Activated CD8-positive, alpha-beta T cell treated with anti-CD3 and anti-CD28 coated beads, Interleukin-2, amount 10 ng/mL, durations not matched to agents 7 days and 5 days (primary cell): ENCODE data around the gene AP2A1. TPM values are rescaled to one million over a fixed set of nuclear protein-coding genes. Genes with fewer than 3 reads are reported as not detected.

Experiments used
- ATAC-seq: fragments of 150-1000 bp; cut with Tn5 transposase; one replicate; pipeline ENCODE4 v1.10.0; 2021; ENCODE audit warnings: moderate library complexity
- CTCF ChIA-PET: fragments of 350-600 bp; sonication (Branson Sonifier 250); formaldehyde crosslinking; loops from one replicate; lab custom pipeline; 2021; ENCODE audit warnings: antibody characterized with exemption; lab: Charles Lee
- POLR2A ChIA-PET: fragments of 350-600 bp; sonication (Branson Sonifier 250); formaldehyde crosslinking; loops from one replicate; lab custom pipeline; 2021; ENCODE audit warnings: antibody characterized with exemption; lab: Charles Lee
- DNase-seq: peaks from one replicate; pipeline ENCODE4 v3.0.0-alpha.2; 2020
- H3K27ac Mint-ChIP-seq: one replicate; pipeline ENCODE4 v1.8.0; 2021; ENCODE audit warnings: mild to moderate bottlenecking, mixed read lengths
- H3K27me3 Mint-ChIP-seq: one replicate; pipeline ENCODE4 v1.8.0; 2021; ENCODE audit warnings: low read depth, mixed read lengths
- H3K36me3 Mint-ChIP-seq: one replicate; pipeline ENCODE4 v1.8.0; 2021; ENCODE audit warnings: low read depth, mixed read lengths
- H3K4me1 Mint-ChIP-seq: one replicate; pipeline ENCODE4 v1.8.0; 2021; ENCODE audit warnings: low read depth, mixed read lengths
- H3K4me3 Mint-ChIP-seq: one replicate; pipeline ENCODE4 v1.8.0; 2021; ENCODE audit warnings: mild to moderate bottlenecking, mixed read lengths
- H3K9me3 Mint-ChIP-seq: one replicate; pipeline ENCODE4 v1.8.0; 2022; ENCODE audit warnings: mixed read lengths; ENCODE audit not compliant: insufficient read depth
- total RNA-seq, 2 experiments: library from RNA; stranded (reverse); gene quantifications; one replicate each; pipeline ENCODE4 v1.2.3, GENCODE V29; 2021

Gene AP2A1
- total RNA-seq, 2 experiments from 2014 or later = 88.1 to 96.4 TPM

DNA sequence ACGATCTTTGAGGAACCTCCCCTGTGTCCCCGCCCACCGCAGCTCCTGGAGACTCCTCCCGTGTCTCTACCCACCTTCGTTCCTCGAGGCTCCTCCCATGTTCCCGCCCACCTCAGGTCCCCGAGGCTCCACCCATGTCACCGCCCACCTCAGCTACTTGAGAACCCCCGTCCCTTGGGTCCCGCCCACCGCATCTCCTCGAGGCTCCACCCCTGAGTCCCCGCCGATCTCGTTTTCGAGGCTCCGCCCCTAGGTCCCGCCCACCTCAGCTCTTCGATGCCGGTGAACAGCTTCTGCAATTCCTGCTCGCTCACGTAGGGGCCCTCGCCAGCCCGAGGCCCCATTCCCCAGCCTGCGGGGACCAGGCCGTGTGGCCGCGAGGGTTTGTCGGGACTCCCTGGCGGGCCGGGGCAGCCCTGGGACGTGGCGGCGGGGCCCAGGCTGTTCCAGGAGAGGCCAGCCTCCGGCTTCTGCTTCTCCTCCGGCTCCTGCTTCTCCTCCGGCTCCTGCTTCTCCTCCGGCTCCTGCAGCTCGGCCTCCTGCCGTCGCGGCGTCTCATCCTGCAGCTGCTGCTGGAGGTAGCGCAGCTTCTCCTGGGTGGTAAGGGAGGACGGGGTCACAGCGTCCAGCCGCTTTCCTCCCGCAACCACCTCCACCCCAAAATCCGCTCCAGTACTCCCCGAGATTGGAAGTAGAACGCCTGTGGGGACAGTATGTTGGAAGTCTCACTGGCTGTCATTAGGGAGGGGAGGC, 20.4 kb upstream of the AP2A1 start:
- Mint-ChIP-seq H3K27ac (no peak overlapping the region), H3K9me3 (no peaks in the 10 kb centered on the region), H3K4me1 (peaks cover 2% of the 10 kb centered on the region), H3K27me3 (no peaks in the 10 kb centered on the region), H3K36me3 (no peaks in the 10 kb centered on the region), H3K4me3 (no peak overlapping the region)
- ChIA-PET CTCF (no interaction called here), POLR2A (no interaction called here)
- DNase-seq = peak; percentile 52
- peak; percentile 63 for ATAC-seq

DNA sequence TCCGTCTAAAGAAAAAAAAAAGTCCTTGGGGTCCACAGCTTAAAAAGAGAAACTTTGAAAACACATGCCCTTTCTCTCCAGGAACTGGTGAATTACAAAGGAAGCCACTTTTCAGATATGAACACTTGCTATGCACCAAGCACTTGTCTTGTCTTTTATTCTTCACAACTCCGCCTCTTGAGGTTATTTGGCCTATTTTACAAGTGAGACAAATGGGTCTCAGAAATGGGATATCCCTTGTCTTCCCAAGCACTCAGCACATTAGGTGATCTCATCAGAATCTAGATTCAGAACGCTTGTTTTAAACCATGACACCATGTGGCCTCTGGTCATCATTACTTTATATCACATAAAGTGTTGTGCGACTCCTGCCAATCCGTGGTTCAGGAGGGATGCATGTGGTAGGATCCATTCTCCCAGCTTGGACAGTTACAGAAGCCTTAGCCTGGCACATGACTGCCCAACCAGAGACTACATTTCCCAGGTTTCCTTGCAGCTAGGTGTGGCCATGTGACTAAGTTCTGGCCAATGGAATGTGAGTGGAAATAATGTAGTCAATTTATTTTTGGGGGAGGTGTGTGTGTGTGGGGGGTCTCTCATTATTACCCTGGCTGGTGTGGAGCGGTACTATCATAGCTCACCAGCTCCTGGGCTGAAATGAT, 17.6 kb upstream of the AP2A1 start:
- Mint-ChIP-seq H3K27me3 (no peaks in the 10 kb centered on the region), H3K4me3 (no peak overlapping the region), H3K4me1 (peaks cover 2% of the 10 kb centered on the region), H3K9me3 (no peaks in the 10 kb centered on the region), H3K36me3 (peaks cover 2% of the 10 kb centered on the region), H3K27ac (no peak overlapping the region)
- ChIA-PET POLR2A (no interaction called here), CTCF (no interaction called here)
- ATAC-seq = no peak
- no peak for DNase-seq

DNA sequence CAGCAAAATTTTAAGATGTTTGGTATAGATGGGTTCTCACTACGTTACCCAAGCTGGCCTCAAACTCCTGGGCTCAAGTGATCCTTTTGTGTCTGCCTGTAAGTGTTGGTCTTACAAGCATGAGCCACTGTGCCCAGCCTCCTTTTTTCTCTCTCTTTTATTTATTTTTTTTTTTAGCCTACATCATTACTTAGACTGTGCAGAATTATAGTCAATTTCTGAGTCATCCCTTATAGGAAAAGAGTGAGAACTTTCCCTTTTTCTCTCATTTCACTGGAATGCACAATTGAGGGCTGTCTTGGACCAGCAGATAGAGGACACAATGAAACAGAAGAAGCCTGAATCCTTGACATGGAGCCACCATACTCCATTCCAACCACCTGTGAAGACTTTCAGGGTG, 17.0 kb upstream of the AP2A1 start:
- ChIA-PET CTCF (no interaction called here), POLR2A (no interaction called here)

DNA sequence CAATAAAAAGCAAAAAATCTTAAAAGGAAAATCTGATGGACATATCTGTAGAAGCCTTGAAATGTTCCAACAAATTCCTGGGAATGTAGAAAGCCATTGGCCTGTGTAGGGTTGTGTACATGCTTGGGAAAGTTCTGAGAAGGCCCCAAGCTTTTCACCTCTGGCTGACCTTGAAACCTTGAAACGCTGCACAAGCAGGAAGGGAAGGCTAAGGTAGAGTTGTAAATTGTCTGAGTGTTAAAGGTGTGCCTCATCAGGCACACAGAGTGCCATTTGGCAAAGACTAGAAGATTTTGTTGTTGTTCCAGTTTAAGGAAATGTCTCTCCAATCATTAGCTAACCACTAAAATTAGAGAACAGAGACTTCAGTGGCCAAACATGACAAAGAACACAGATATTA, 14.1 kb upstream of the AP2A1 start:
- ChIA-PET POLR2A (no interaction called here), CTCF (interaction anchor here (1.2 kb wide), 1 partner anchor 33 kb away, joined by 3 read pairs; no protein-coding TSS in a partner anchor)
- ATAC-seq = no peak
- H3K27ac Mint-ChIP-seq = no peak overlapping the region
- H3K9me3 Mint-ChIP-seq = peaks cover 5% of the 10 kb centered on the region
- H3K4me3 Mint-ChIP-seq = no peak overlapping the region
- peaks cover 2% of the 10 kb centered on the region for H3K36me3 Mint-ChIP-seq
- DNase-seq = no peak
- no peaks in the 10 kb centered on the region for H3K27me3 Mint-ChIP-seq
- H3K4me1 Mint-ChIP-seq = no peaks in the 10 kb centered on the region

More for the DNA sequence above, 17.0 kb upstream of the AP2A1 start:
- Mint-ChIP-seq H3K27me3 (no peaks in the 10 kb centered on the region), H3K9me3 (no peaks in the 10 kb centered on the region), H3K36me3 (peaks cover 2% of the 10 kb centered on the region), H3K4me1 (peaks cover 2% of the 10 kb centered on the region), H3K4me3 (no peak overlapping the region), H3K27ac (no peak overlapping the region)
- ATAC-seq = no peak
- no peak for DNase-seq

DNA sequence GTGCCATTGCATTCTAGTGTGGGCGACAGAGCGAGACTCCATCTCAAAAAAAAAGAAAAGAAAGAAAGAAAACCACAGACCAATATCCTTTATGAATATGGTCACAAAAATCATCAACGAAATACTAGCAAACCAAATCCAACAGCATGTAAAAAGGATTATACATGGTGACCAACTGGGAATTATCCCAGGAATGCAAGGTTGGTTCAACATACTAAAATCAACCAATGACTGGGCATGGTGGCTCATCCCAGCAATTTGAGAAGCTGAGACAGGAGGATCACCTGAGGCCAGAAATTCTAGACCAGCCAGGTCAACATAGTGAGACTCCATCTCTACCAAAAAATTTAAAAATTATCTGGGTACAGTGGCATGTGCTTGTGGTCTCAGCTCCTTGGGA, 10.8 kb upstream of the AP2A1 start:
- DNase-seq (no peak), ATAC-seq (no peak)
- Mint-ChIP-seq H3K36me3 (peaks cover 2% of the 10 kb centered on the region), H3K27me3 (peaks cover 3% of the 10 kb centered on the region), H3K4me1 (no peaks in the 10 kb centered on the region), H3K9me3 (peaks cover 5% of the 10 kb centered on the region), H3K27ac (no peak overlapping the region), H3K4me3 (no peak overlapping the region)
- ChIA-PET CTCF (interaction anchor here (1.2 kb wide), 1 partner anchor 38 kb away, joined by 3 read pairs; no protein-coding TSS in a partner anchor), POLR2A (no interaction called here)

DNA sequence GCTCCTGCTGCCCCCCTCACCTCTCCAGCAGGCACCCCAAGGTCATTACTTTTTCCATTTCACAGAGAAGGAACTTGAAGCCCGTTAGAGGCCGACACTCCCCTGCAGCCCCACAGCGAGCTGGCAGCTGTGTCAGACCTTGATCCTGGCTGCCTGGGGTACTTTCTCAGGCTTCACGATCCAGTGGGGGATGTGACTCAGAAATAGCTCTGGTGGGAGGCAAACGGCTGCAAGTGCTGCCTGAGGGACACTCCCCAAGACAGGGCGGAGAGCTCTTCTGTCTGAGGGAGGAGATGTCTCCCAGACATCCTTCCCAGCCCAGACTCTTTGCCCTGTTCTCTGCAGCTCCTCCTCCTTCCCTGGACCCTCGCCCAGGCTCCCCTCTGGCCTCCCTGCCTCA, 8.5 kb upstream of the AP2A1 start:
- Mint-ChIP-seq H3K27me3 (peaks cover 3% of the 10 kb centered on the region), H3K27ac (no peak overlapping the region), H3K36me3 (no peaks in the 10 kb centered on the region), H3K4me3 (no peak overlapping the region), H3K4me1 (no peaks in the 10 kb centered on the region), H3K9me3 (peaks cover 5% of the 10 kb centered on the region)
- CTCF ChIA-PET = no interaction called here
- ATAC-seq (no peak), DNase-seq (no peak)
- POLR2A ChIA-PET = no interaction called here

DNA sequence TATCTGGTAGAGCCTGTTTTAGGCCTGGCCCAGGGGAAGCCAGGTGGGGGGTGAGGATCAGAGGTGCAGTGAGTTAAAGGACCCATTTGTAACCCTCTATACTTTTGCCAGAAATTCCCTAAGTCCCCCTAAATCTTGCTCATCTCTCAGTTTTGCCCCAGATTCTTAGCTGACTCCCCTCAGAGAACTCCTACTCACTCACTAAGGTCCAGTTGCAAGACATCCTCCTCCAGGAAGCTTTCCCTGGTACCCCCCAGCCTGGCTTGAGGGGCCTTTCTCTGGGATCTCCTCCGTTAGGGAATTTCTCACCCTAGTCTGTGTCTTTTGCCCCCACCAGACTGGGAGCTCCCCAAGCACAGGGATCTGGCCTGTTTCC, 5.6 kb upstream of the AP2A1 start:
- peak overlapping the region; percentile 38 for H3K4me3 Mint-ChIP-seq
- no peaks in the 10 kb centered on the region for H3K9me3 Mint-ChIP-seq
- POLR2A ChIA-PET = no interaction called here
- ATAC-seq = no peak
- H3K36me3 Mint-ChIP-seq = no peaks in the 10 kb centered on the region
- H3K27me3 Mint-ChIP-seq = peaks cover 3% of the 10 kb centered on the region
- H3K27ac Mint-ChIP-seq = peak overlapping the region; percentile 74
- CTCF ChIA-PET = interaction anchor here (1.5 kb wide), 1 partner anchor 44 kb away, joined by 3 read pairs; no protein-coding TSS in a partner anchor
- no peak for DNase-seq
- H3K4me1 Mint-ChIP-seq = peaks cover 11% of the 10 kb centered on the region

DNA sequence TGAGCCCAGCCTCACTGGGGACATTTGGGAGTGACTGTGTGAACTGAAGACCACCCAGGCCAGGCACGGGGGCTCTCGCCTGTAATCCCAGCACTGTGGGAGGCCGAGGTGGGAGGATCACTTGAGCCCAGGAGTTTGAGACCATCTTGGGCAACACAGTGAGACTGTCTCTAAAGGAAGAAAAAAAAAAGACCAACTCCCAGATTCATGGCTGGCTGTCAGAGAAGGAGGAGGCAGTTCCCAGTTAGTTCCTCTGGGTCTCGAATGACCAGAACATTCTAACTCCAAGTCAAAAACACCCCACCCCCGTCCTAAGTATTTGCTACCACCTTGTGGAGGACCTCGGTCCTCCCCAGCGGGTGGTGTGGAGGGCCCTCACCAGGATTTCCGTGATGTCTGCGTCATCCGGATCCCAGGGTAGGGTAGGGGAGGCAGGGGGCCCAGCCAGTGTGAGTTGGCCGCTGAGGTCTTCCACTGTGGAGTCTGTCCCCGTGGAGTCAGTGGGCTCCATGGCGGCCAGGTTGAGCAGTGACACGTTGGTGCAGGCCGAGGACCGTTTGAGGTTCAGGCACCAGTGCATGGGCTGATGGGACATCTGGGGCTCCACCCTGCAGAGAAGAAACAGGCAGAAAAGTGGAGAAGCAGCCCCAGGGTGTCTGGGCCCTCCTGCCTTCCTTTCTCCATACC, 5.0 kb upstream of the AP2A1 start:
- ATAC-seq = no peak
- POLR2A ChIA-PET = no interaction called here
- peak; percentile 35 for DNase-seq

DNA sequence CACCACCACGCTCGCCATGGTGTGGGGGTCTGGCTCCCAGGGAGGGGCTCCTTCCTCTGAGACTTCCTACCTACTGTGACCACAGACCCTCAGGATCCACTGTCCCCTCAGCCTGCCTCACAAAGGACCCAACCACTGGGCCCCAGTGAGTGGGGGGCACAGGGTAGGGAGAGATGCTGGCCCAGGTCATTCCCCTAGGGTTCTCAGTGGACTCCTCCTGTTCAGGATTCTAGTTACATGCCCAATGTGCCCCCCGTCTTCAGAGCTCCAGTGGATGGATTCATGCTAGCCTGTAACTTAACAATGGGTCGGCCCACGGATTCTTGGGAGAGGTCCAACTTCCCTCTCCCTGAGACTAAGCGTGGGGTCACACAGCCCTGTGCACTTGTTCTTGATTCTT, 3.6 kb upstream of the AP2A1 start, which contains the start of gene TSKS:
TSS of gene TSKS (minus strand) at position 77 of the 400 bp plus-strand sequence. CDS start at position 18, 59 bp downstream.
- peak within 1 kb of the TSS; percentile 8 for H3K4me3 Mint-ChIP-seq
- no peak for ATAC-seq
- peaks cover 4% of the 10 kb centered on the region for H3K36me3 Mint-ChIP-seq
- DNase-seq = no peak
- H3K27ac Mint-ChIP-seq = peak within 1 kb of the TSS; percentile 74
- POLR2A ChIA-PET = interaction anchor here (0.6 kb wide), 1 partner anchor 131 kb away, joined by 3 read pairs; no protein-coding TSS in a partner anchor
- H3K27me3 Mint-ChIP-seq = peaks cover 3% of the 10 kb centered on the region
- peaks cover 23% of the 10 kb centered on the region for H3K4me1 Mint-ChIP-seq
- H3K9me3 Mint-ChIP-seq = no peaks in the 10 kb centered on the region
- CTCF ChIA-PET = interaction anchor here (0.7 kb wide), 1 partner anchor 46 kb away, joined by 3 read pairs; no protein-coding TSS in a partner anchor

More for the DNA sequence above, 5.0 kb upstream of the AP2A1 start:
- CTCF ChIA-PET = interaction anchor here (1.5 kb wide), 1 partner anchor 44 kb away, joined by 3 read pairs; no protein-coding TSS in a partner anchor
- Mint-ChIP-seq H3K36me3 (no peaks in the 10 kb centered on the region), H3K4me3 (peak overlapping the region; percentile 38), H3K27me3 (peaks cover 3% of the 10 kb centered on the region), H3K4me1 (peaks cover 13% of the 10 kb centered on the region), H3K9me3 (no peaks in the 10 kb centered on the region), H3K27ac (peak overlapping the region; percentile 74)

DNA sequence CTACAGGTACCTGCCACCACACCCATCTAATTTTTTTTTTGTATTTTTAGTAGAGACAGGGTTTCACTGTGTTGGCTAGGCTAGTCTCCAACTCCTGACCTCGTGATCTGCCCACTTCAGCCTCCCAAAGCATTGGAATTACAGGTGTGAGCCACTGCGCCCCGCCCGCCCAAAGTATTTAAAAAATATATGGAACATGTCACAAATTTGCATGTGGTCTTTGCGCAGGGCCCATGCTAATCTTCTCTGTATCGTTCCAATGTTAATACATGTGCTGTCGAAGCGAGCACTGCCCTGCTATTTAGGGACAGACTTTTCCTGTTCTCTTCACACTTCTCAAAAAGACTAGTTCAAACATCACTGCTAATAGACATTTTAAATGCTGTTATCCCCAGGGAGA, 2.5 kb upstream of the AP2A1 start:
- POLR2A ChIA-PET = interaction anchor here (1.1 kb wide), 1 partner anchor 46 kb away, joined by 3 read pairs; no protein-coding TSS in a partner anchor
- no peak overlapping the region for H3K27ac Mint-ChIP-seq
- ATAC-seq (no peak), DNase-seq (no peak)
- H3K4me1 Mint-ChIP-seq = peaks cover 32% of the 10 kb centered on the region
- no peak overlapping the region for H3K4me3 Mint-ChIP-seq
- H3K36me3 Mint-ChIP-seq = peaks cover 7% of the 10 kb centered on the region
- H3K27me3 Mint-ChIP-seq = no peaks in the 10 kb centered on the region
- H3K9me3 Mint-ChIP-seq = no peaks in the 10 kb centered on the region
- CTCF ChIA-PET = no interaction called here
